Measurements from ENCODE around the gene MSTN.
"Not testable (repeated sequence)": the region's sequence is repeated elsewhere in the genome, so short reads cannot be mapped to it uniquely, and the experiment has no call there.

Gene MSTN

GRCh38 chr2:190063624-190064023 lies 1.1 kb upstream of the MSTN start:
- DNase-seq (ENCODE audit: low read depth) = no peak

- DNase-seq (ENCODE audit: low read depth) = no peak
These were observed 476 bp downstream of the MSTN start for GRCh38 chr2:190062053-190062452.

- DNase-seq (ENCODE audit: low read depth) = no peak
These were observed 1.9 kb downstream of the MSTN start for GRCh38 chr2:190060626-190061025.

GRCh38 chr2:190060019-190060418 lies 2.5 kb downstream of the MSTN start:
- no peak for DNase-seq (ENCODE audit: low read depth)

GRCh38 chr2:190053426-190053825 lies 9.1 kb downstream of the MSTN start:
- DNase-seq (ENCODE audit: low read depth) = no peak

- no peak for DNase-seq (ENCODE audit: low read depth)
These were observed 10.2 kb downstream of the MSTN start for GRCh38 chr2:190052307-190052706.

- DNase-seq (ENCODE audit: low read depth) = no peak
These were observed 11.3 kb downstream of the MSTN start for GRCh38 chr2:190051223-190051622.

- DNase-seq (ENCODE audit: low read depth) = no peak
These were observed 12.5 kb downstream of the MSTN start for GRCh38 chr2:190050001-190050400.

GRCh38 chr2:190044866-190045265 lies 17.7 kb downstream of the MSTN start:
- DNase-seq (ENCODE audit: low read depth) = no peak

GRCh38 chr2:190043441-190043840 lies 19.1 kb downstream of the MSTN start:
- DNase-seq (ENCODE audit: low read depth) = no peak

- no peak for DNase-seq (ENCODE audit: low read depth)
These were observed 26.5 kb downstream of the MSTN start for GRCh38 chr2:190036071-190036470.

- DNase-seq (ENCODE audit: low read depth) = not testable (repeated sequence)
These were observed 28.1 kb downstream of the MSTN start for GRCh38 chr2:190034417-190034816.

GRCh38 chr2:190031969-190032618 lies 30.4 kb downstream of the MSTN start:
- no peak for DNase-seq (ENCODE audit: low read depth)

GRCh38 chr2:190023860-190024259 lies 38.7 kb downstream of the MSTN start:
- DNase-seq (ENCODE audit: low read depth) = no peak

GRCh38 chr2:190020720-190021119 lies 41.8 kb downstream of the MSTN start:
- DNase-seq (ENCODE audit: low read depth) = no peak

- no peak for DNase-seq (ENCODE audit: low read depth)
These were observed 44.7 kb downstream of the MSTN start for GRCh38 chr2:190017837-190018236.

GRCh38 chr2:190015969-190016368 lies 46.6 kb downstream of the MSTN start:
- not testable (repeated sequence) for DNase-seq (ENCODE audit: low read depth)
